ENCODE measurements around the gene MSANTD1.

The MSANTD1 gene

GRCh38 chr4:3211866-3212265 lies 37.1 kb upstream of the MSANTD1 start:
- no peak overlapping the region for H3K4me2 ChIP-seq (ENCODE audit: low read length)
- no peak for TF ChIP-seq CTCF (IDR thresholded peaks at IDR 0.05; ENCODE audit: low read depth, low read length, poor library complexity, severe bottlenecking)
- no peak for TF ChIP-seq EZH2phosphoT487 (IDR thresholded peaks at IDR 0.05; ENCODE audit: borderline replicate concordance, low read length)
- H3K27ac ChIP-seq (ENCODE audit: low read depth, low read length), result no peak overlapping the region
- H3K36me3 ChIP-seq (ENCODE audit: control insufficient read depth, low read length), result peaks cover 88% of the 10 kb centered on the region
- no peaks in the 10 kb centered on the region for H3F3A ChIP-seq (ENCODE audit: control insufficient read depth, insufficient read depth)
- no peaks in the 10 kb centered on the region for H3K9me3 ChIP-seq (ENCODE audit: control insufficient read depth, insufficient read depth, low read length)
- H3K4me3 ChIP-seq (ENCODE audit: low read length), result no peak overlapping the region
- no peaks in the 10 kb centered on the region for H3K27me3 ChIP-seq (ENCODE audit: control insufficient read depth, low read length)
- no peaks in the 10 kb centered on the region for H4K20me1 ChIP-seq (ENCODE audit: control insufficient read depth, insufficient read depth, low read depth, low read length)
- H3K4me1 ChIP-seq (ENCODE audit: control insufficient read depth, low read length), result no peaks in the 10 kb centered on the region
- no peaks in the 10 kb centered on the region for H3K79me2 ChIP-seq (ENCODE audit: control insufficient read depth, low read length)
- H3K9me2 ChIP-seq (replicated peaks; ENCODE audit: control insufficient read depth, low read length), result no peaks in the 10 kb centered on the region

GRCh38 chr4:3212391-3213105 lies 36.4 kb upstream of the MSANTD1 start:
- H3F3A ChIP-seq (ENCODE audit: control insufficient read depth, insufficient read depth), result no peaks in the 10 kb centered on the region
- no peaks in the 10 kb centered on the region for H3K9me3 ChIP-seq (ENCODE audit: control insufficient read depth, insufficient read depth, low read length)
- no peaks in the 10 kb centered on the region for H3K79me2 ChIP-seq (ENCODE audit: control insufficient read depth, low read length)
- H3K36me3 ChIP-seq (ENCODE audit: control insufficient read depth, low read length), result peaks cover 88% of the 10 kb centered on the region
- no peaks in the 10 kb centered on the region for H3K9me2 ChIP-seq (replicated peaks; ENCODE audit: control insufficient read depth, low read length)
- no peaks in the 10 kb centered on the region for H3K4me1 ChIP-seq (ENCODE audit: control insufficient read depth, low read length)
- no peak overlapping the region for H3K4me3 ChIP-seq (ENCODE audit: low read length)
- no peaks in the 10 kb centered on the region for H4K20me1 ChIP-seq (ENCODE audit: control insufficient read depth, insufficient read depth, low read depth, low read length)
- H3K4me2 ChIP-seq (ENCODE audit: low read length), result no peak overlapping the region
- TF ChIP-seq EZH2phosphoT487 (IDR thresholded peaks at IDR 0.05; ENCODE audit: borderline replicate concordance, low read length), result no peak
- TF ChIP-seq CTCF (IDR thresholded peaks at IDR 0.05; ENCODE audit: low read depth, low read length, poor library complexity, severe bottlenecking), result no peak
- H3K27ac ChIP-seq (ENCODE audit: low read depth, low read length), result no peak overlapping the region
- no peaks in the 10 kb centered on the region for H3K27me3 ChIP-seq (ENCODE audit: control insufficient read depth, low read length)

GRCh38 chr4:3213106-3213425 lies 35.9 kb upstream of the MSANTD1 start:
- Histone ChIP-seq H3K79me2 (ENCODE audit: control insufficient read depth, low read length) (no peaks in the 10 kb centered on the region), H3K36me3 (ENCODE audit: control insufficient read depth, low read length) (peaks cover 88% of the 10 kb centered on the region), H3F3A (ENCODE audit: control insufficient read depth, insufficient read depth) (no peaks in the 10 kb centered on the region), H3K4me2 (ENCODE audit: low read length) (no peak overlapping the region), H3K9me3 (ENCODE audit: control insufficient read depth, insufficient read depth, low read length) (no peaks in the 10 kb centered on the region), H4K20me1 (ENCODE audit: control insufficient read depth, insufficient read depth, low read depth, low read length) (no peaks in the 10 kb centered on the region), H3K9me2 (replicated peaks; ENCODE audit: control insufficient read depth, low read length) (no peaks in the 10 kb centered on the region), H3K4me1 (ENCODE audit: control insufficient read depth, low read length) (no peaks in the 10 kb centered on the region), H3K27ac (ENCODE audit: low read depth, low read length) (no peak overlapping the region), H3K27me3 (ENCODE audit: control insufficient read depth, low read length) (no peaks in the 10 kb centered on the region), H3K4me3 (ENCODE audit: low read length) (no peak overlapping the region)
- TF ChIP-seq CTCF (IDR thresholded peaks at IDR 0.05; ENCODE audit: low read depth, low read length, poor library complexity, severe bottlenecking), result no peak
- TF ChIP-seq EZH2phosphoT487 (IDR thresholded peaks at IDR 0.05; ENCODE audit: borderline replicate concordance, low read length), result no peak
